Caco-2 (cell line): ENCODE results near the gene TMEM100. TPM values are rescaled to one million over a fixed set of nuclear protein-coding genes. Genes with fewer than 3 reads are reported as not detected.

Experiments used
- BruUV-seq: library from RNA; stranded (reverse); fragments of 400-500 nt; replicated peaks from 2 replicates; lab custom pipeline; 2021; lab: Mats Ljungman, UMichigan
- CTCF ChIA-PET: fragments of 300-600 bp; sonication (Branson Sonifier 250); formaldehyde crosslinking; loops from one replicate; lab custom pipeline; 2022; ENCODE audit warnings: antibody characterized with exemption; lab: Charles Lee
- POLR2A ChIA-PET: fragments of 300-600 bp; sonication (Branson Sonifier 250); formaldehyde crosslinking; loops from one replicate; lab custom pipeline; 2022; ENCODE audit warnings: antibody characterized with exemption; lab: Charles Lee
- DNase-seq, 2 experiments: peaks; one replicate each; pipeline versions ENCODE4 v3.0.0 to v3.0.0-alpha.2; 2020 to 2022
- H3K27me3 ChIP-seq: replicated peaks from 2 replicates; pipeline ENCODE4 v1.6.0; 2011; ENCODE audit warnings: low read length; ENCODE audit not compliant: control insufficient read depth, insufficient read depth
- H3K36me3 ChIP-seq: 2 replicates; pipeline ENCODE4 v1.5.1; 2011; ENCODE audit warnings: low read length; ENCODE audit not compliant: control insufficient read depth, insufficient read depth
- H3K4me1 ChIP-seq: fragments of 250-450 bp; sonication (Bioruptor Pico); 2 replicates; pipeline ENCODE4 v1.5.1; 2020; ENCODE audit warnings: mild to moderate bottlenecking
- H3K4me3 ChIP-seq: 2 replicates; pipeline ENCODE4 v1.5.1; 2011; ENCODE audit warnings: low read depth, mild to moderate bottlenecking, control low read depth, low read length
- H3K9me3 ChIP-seq: fragments of 250-450 bp; sonication (Bioruptor Pico); 2 replicates; pipeline ENCODE4 v1.5.1; 2020; ENCODE audit warnings: mild to moderate bottlenecking, moderate library complexity
- H3K27ac Mint-ChIP-seq: one replicate; pipeline ENCODE4 v1.8.0; 2022; ENCODE audit warnings: mixed read lengths; ENCODE audit not compliant: unreplicated experiment
- H3K27me3 Mint-ChIP-seq: one replicate; pipeline ENCODE4 v1.8.0; 2022; ENCODE audit warnings: mixed read lengths; ENCODE audit not compliant: insufficient read depth, unreplicated experiment
- H3K36me3 Mint-ChIP-seq: one replicate; pipeline ENCODE4 v1.8.0; 2022; ENCODE audit warnings: mild to moderate bottlenecking, mixed read lengths; ENCODE audit not compliant: insufficient read depth, unreplicated experiment
- H3K4me1 Mint-ChIP-seq: one replicate; pipeline ENCODE4 v1.8.0; 2022; ENCODE audit warnings: low read depth, mixed read lengths; ENCODE audit not compliant: unreplicated experiment
- H3K4me3 Mint-ChIP-seq: one replicate; pipeline ENCODE4 v1.8.0; 2022; ENCODE audit warnings: mild to moderate bottlenecking, moderate library complexity, mixed read lengths; ENCODE audit not compliant: unreplicated experiment
- H3K9me3 Mint-ChIP-seq: one replicate; pipeline ENCODE4 v1.8.0; 2022; ENCODE audit warnings: mixed read lengths; ENCODE audit not compliant: unreplicated experiment
- CTCF ChIP-seq, 2 experiments: fragments of 200-600 bp in 1 of 2; IDR thresholded peaks; 1 replicate in 1 of 2; 2 replicates in 1 of 2; pipeline versions ENCODE4 v1.5.1 to v1.8.0; 2011 to 2022; ENCODE audit warnings: antibody characterized with exemption in 1 of 2, control low read depth in 1 of 2, inconsistent platforms in 1 of 2, low read depth in 1 of 2, low read length in 1 of 2, mild to moderate bottlenecking in 1 of 2, moderate library complexity in 1 of 2; ENCODE audit not compliant: insufficient read depth in 1 of 2, severe bottlenecking in 1 of 2, unreplicated experiment in 1 of 2
- intact Hi-C: fragments of 100-400 bp; cut with micrococcal nuclease; formaldehyde crosslinking; loops from one replicate; pipeline ENCODE4 v1.10.0; 2022; ENCODE audit not compliant: unreplicated experiment
- total RNA-seq: library from RNA; stranded (reverse); gene quantifications from 2 replicates; pipeline ENCODE4 v1.2.3, GENCODE V29; 2022

Gene TMEM100
- total RNA-seq, 1 experiment from 2014 or later, result not detected

- H3K4me1 Mint-ChIP-seq, result no peaks in the 10 kb centered on the region
- H3K4me3 ChIP-seq, result no peak overlapping the region
- POLR2A ChIA-PET, result no interaction called here
- no peaks in the 10 kb centered on the region for H3K9me3 Mint-ChIP-seq
- no peak overlapping the region for H3K4me3 Mint-ChIP-seq
- H3K36me3 Mint-ChIP-seq, result no peaks in the 10 kb centered on the region
- CTCF ChIA-PET, result no interaction called here
- H3K36me3 ChIP-seq, result no peaks in the 10 kb centered on the region
- intact Hi-C loops, result no loop called here
- H3K27me3 ChIP-seq, result no peaks in the 10 kb centered on the region
- no peak overlapping the region for H3K27ac Mint-ChIP-seq
- no TSS peak for BruUV-seq
- H3K27me3 Mint-ChIP-seq, result peaks cover 8% of the 10 kb centered on the region
- DNase-seq, result no peak
- TF ChIP-seq CTCF (IDR thresholded peaks at IDR 0.05; ENCODE audit: insufficient read depth in 1 of 2, low read depth in 1 of 2, low read length in 1 of 2, severe bottlenecking in 1 of 2, unreplicated experiment in 1 of 2), result no peak
- no peaks in the 10 kb centered on the region for H3K9me3 ChIP-seq
- no peaks in the 10 kb centered on the region for H3K4me1 ChIP-seq
Measured at GRCh38 chr17:55737976-55738501, 15.4 kb upstream of the TMEM100 start.

- Histone ChIP-seq H3K27me3 (no peaks in the 10 kb centered on the region), H3K4me3 (no peak overlapping the region), H3K9me3 (no peaks in the 10 kb centered on the region), H3K4me1 (no peaks in the 10 kb centered on the region), H3K36me3 (no peaks in the 10 kb centered on the region)
- DNase-seq, result peak; percentile 41 to 47
- no TSS peak for BruUV-seq
- Mint-ChIP-seq H3K27me3 (peaks cover 8% of the 10 kb centered on the region), H3K27ac (no peak overlapping the region), H3K9me3 (no peaks in the 10 kb centered on the region), H3K4me3 (no peak overlapping the region), H3K36me3 (no peaks in the 10 kb centered on the region), H3K4me1 (no peaks in the 10 kb centered on the region)
- intact Hi-C loops, result loop anchor here (1.0 kb wide), 1 partner anchor 34 kb away; no protein-coding TSS in a partner anchor
- peak; percentile 59 to 70 for TF ChIP-seq CTCF (IDR thresholded peaks at IDR 0.05; ENCODE audit: insufficient read depth in 1 of 2, low read depth in 1 of 2, low read length in 1 of 2, severe bottlenecking in 1 of 2, unreplicated experiment in 1 of 2)
- CTCF ChIA-PET, result interaction anchor here (0.5 to 2.3 kb wide), 5 partner anchors 13 to 498 kb away, joined by 3 to 11 read pairs (median 4); partner anchors contain the start of gene PCTP
- POLR2A ChIA-PET, result interaction anchor here (0.7 kb wide), 1 partner anchor 15 kb away, joined by 5 read pairs; the partner anchor contains the start of gene PCTP
Measured at GRCh38 chr17:55735731-55736405, 13.2 kb upstream of the TMEM100 start.

GRCh38 chr17:55734128-55734781 lies 11.6 kb upstream of the TMEM100 start:
- Histone ChIP-seq H3K4me1 (no peaks in the 10 kb centered on the region), H3K36me3 (no peaks in the 10 kb centered on the region), H3K9me3 (no peaks in the 10 kb centered on the region), H3K27me3 (no peaks in the 10 kb centered on the region), H3K4me3 (no peak overlapping the region)
- TF ChIP-seq CTCF (IDR thresholded peaks at IDR 0.05; ENCODE audit: insufficient read depth in 1 of 2, low read depth in 1 of 2, low read length in 1 of 2, severe bottlenecking in 1 of 2, unreplicated experiment in 1 of 2), result no peak
- Mint-ChIP-seq H3K4me1 (no peaks in the 10 kb centered on the region), H3K9me3 (no peaks in the 10 kb centered on the region), H3K4me3 (no peak overlapping the region), H3K27ac (no peak overlapping the region), H3K36me3 (no peaks in the 10 kb centered on the region), H3K27me3 (peaks cover 5% of the 10 kb centered on the region)
- intact Hi-C loops, result no loop called here
- no peak for DNase-seq
- ChIA-PET CTCF (interaction anchor here (0.7 to 1.0 kb wide), 3 partner anchors 16 to 97 kb away, joined by 3 read pairs; no protein-coding TSS in a partner anchor), POLR2A (no interaction called here)
- BruUV-seq, result no TSS peak
